HepG2 (cell line): ENCODE measurements around the gene TAS2R19. TPM values are rescaled to one million over a fixed set of nuclear protein-coding genes. Genes with fewer than 3 reads are reported as not detected.
A peak's percentile ranks its signal among the peaks of the same experiment; 100 is the strongest.

Experiments
- ESRRA ChIP-seq: sonication (generic); formaldehyde crosslinking; IDR thresholded peaks from 2 replicates; pipeline ENCODE4 v1.5.1; 2020; ENCODE audit warnings: mild to moderate bottlenecking, low read depth, missing genetic modification reagents
- ETV5 ChIP-seq: IDR thresholded peaks from 2 replicates; pipeline ENCODE4 v1.6.1; 2018; ENCODE audit warnings: missing biosample characterization, missing genetic modification reagents, inconsistent platforms, borderline replicate concordance
- FOXP1 ChIP-seq, 2 experiments: fragments of 450-650 bp in 1 of 2; IDR thresholded peaks; 2 replicates each; pipeline ENCODE4 v1.6.1; 2017 to 2018; ENCODE audit warnings: antibody characterized with exemption in 1 of 2
- FOXP4 ChIP-seq: sonication (generic); formaldehyde crosslinking; IDR thresholded peaks from 2 replicates; pipeline ENCODE4 v1.4.0; 2020; ENCODE audit warnings: missing genetic modification reagents
- GABPA ChIP-seq, 2 experiments: IDR thresholded peaks; 2 replicates each; pipeline ENCODE4 v1.6.1; 2011 to 2016; ENCODE audit warnings: low read depth in 2 of 2, low read length in 1 of 2, missing biosample characterization in 1 of 2, missing genetic modification characterization in 1 of 2
- GFI1 ChIP-seq: sonication (generic); formaldehyde crosslinking; IDR thresholded peaks from 2 replicates; pipeline ENCODE4 v1.5.0; 2020; ENCODE audit warnings: missing genetic modification reagents, mild to moderate bottlenecking, borderline replicate concordance
- MED1 ChIP-seq: sonication (generic); formaldehyde crosslinking; IDR thresholded peaks from 2 replicates; pipeline ENCODE4 v1.4.0; 2020; ENCODE audit warnings: missing genetic modification reagents
- NFKB2 ChIP-seq: sonication (generic); formaldehyde crosslinking; IDR thresholded peaks from 2 replicates; pipeline ENCODE4 v1.4.0; 2020; ENCODE audit warnings: missing genetic modification reagents, borderline replicate concordance
- PAXIP1 ChIP-seq: sonication (generic); formaldehyde crosslinking; conservative IDR thresholded peaks from 2 replicates; pipeline ENCODE4 v1.4.0; 2020; ENCODE audit warnings: mild to moderate bottlenecking, missing genetic modification reagents, moderate library complexity
- POGZ ChIP-seq: sonication (generic); formaldehyde crosslinking; IDR thresholded peaks from 2 replicates; pipeline ENCODE4 v1.4.0; 2020; ENCODE audit warnings: mild to moderate bottlenecking, missing genetic modification reagents
- SIX1 ChIP-seq: sonication (generic); formaldehyde crosslinking; IDR thresholded peaks from 2 replicates; pipeline ENCODE4 v1.4.0; 2020; ENCODE audit warnings: missing genetic modification reagents, borderline replicate concordance
- SOX5 ChIP-seq: IDR thresholded peaks from 2 replicates; pipeline ENCODE4 v1.6.1; 2016; ENCODE audit warnings: borderline replicate concordance
- ZMYM4 ChIP-seq: sonication (generic); formaldehyde crosslinking; IDR thresholded peaks from 2 replicates; pipeline ENCODE4 v1.8.1; 2023; ENCODE audit warnings: mild to moderate bottlenecking, missing genetic modification reagents
- ZNF644 ChIP-seq: IDR thresholded peaks from 2 replicates; pipeline ENCODE4 v1.6.1; 2016; ENCODE audit warnings: low read depth
- ZNF761 ChIP-seq: sonication (generic); formaldehyde crosslinking; conservative IDR thresholded peaks from 2 replicates; pipeline ENCODE4 v1.4.0; 2020; ENCODE audit warnings: mild to moderate bottlenecking, missing genetic modification reagents
- ZSCAN12 ChIP-seq: sonication (generic); formaldehyde crosslinking; IDR thresholded peaks from 2 replicates; pipeline ENCODE4 v1.9.0; 2021; ENCODE audit warnings: mild to moderate bottlenecking, missing genetic modification reagents
- polyA plus RNA-seq, 8 experiments: library from polyadenylated mRNA; depleted of rRNA in 3 of 8; stranded (reverse) in 7 of 8; unstranded in 1 of 8; fragments of >200 nt; fragmentation: Illumina TruSeq in 4 of 8; extraction: Trizol in 4 of 8; gene quantifications; 2 replicates each; pipeline versions ENCODE4 v1.2.1 to v1.2.3, GENCODE V29; 2011 to 2016; ENCODE audit warnings: low read depth in 4 of 8, missing spikeins in 1 of 8, mixed read lengths in 1 of 8; ENCODE audit not compliant: insufficient read depth in 1 of 8
- total RNA-seq, 5 experiments: library from RNA; depleted of rRNA; stranded (reverse); fragments of >200 nt; fragmentation: Illumina TruSeq; extraction: Trizol; gene quantifications; 2 replicates each; pipeline ENCODE4 v1.2.3, GENCODE V29; 2016; ENCODE audit warnings: low read depth in 1 of 5
- TF ChIP-seq, protein P1 (sequence below): sonication (generic); formaldehyde crosslinking; IDR thresholded peaks from 2 replicates; pipeline ENCODE4 v1.5.0; 2020; ENCODE audit warnings: missing genetic modification reagents
- TF ChIP-seq, protein P2 (sequence below): IDR thresholded peaks from 2 replicates; pipeline ENCODE4 v1.4.0; 2020; ENCODE audit warnings: mild to moderate bottlenecking, missing genetic modification reagents

The TAS2R19 gene
- total and polyA plus RNA-seq, 2 of the 13 experiments (the other 11 are each of a cell fraction or from before 2014, with no cell fraction given), result 0.62 to 5.3 TPM

DNA sequence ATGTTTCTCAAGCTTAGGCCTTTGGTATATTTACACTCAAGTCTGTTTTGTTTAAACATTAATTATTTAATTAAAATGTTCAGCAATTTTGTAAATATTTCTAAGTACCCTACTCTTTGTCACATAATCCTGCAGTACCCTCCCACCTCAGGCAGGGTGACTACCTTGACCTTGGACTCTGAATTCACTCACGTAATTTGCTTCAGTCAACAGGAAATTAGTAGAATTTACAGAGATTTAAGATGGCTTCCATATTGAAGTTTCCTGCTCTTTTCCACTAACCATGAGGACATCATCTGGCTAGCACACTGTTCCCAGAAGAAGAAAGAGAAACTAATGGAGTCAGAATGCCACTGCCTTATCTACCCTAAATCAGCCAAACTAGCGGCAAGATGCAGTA lies 967 bp upstream of the TAS2R19 start (continued):
- TF ChIP-seq FOXP4 (CRISPR knock-in tag) (peak; percentile 34; the same call in 1 of the 2 replicates), SIX1 (CRISPR knock-in tag) (no peak), FOXP1 (IDR thresholded peaks at IDR 0.05) (no peak), FOXP1 (CRISPR knock-in tag; IDR thresholded peaks at IDR 0.05) (peak; percentile 5; the same call in 1 of the 2 replicates), GABPA (IDR thresholded peaks at IDR 0.05; ENCODE audit: low read depth, low read length) (no peak), GABPA (CRISPR knock-in tag; IDR thresholded peaks at IDR 0.05; ENCODE audit: low read depth) (peak; percentile 54), GFI1 (CRISPR knock-in tag) (peak; percentile 60), ZNF761 (CRISPR knock-in tag) (no peak), ZSCAN12 (CRISPR knock-in tag) (no peak), ESRRA (CRISPR knock-in tag) (0 out of 2 replicates have a peak, but pooled peaks have one; percentile 21), NFKB2 (CRISPR knock-in tag) (no peak), ZNF644 (CRISPR knock-in tag) (peak; percentile 17; the same call in 1 of the 2 replicates), ZMYM4 (peak; percentile 75), POGZ (peak; percentile 90), SOX5 (CRISPR knock-in tag) (0 out of 2 replicates have a peak, but pooled peaks have one; percentile 12), ETV5 (peak; percentile 24; the same call in 1 of the 2 replicates), PAXIP1 (0 out of 2 replicates have a peak, but pooled peaks have one; percentile 29), MED1 (CRISPR knock-in tag) (peak; percentile 55)
- TF ChIP-seq, protein P1, sequence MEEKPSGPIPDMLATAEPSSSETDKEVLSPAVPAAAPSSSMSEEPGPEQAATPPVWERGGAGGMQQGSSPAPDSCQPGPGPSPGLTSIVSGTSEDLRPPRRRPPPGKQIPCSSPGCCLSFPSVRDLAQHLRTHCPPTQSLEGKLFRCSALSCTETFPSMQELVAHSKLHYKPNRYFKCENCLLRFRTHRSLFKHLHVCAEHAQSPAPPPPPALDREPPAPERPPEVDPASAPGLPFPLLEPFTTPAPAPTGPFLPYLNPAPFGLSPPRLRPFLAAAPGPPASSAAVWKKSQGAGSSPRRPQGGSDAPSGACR, result no peak
- TF ChIP-seq, protein P2, sequence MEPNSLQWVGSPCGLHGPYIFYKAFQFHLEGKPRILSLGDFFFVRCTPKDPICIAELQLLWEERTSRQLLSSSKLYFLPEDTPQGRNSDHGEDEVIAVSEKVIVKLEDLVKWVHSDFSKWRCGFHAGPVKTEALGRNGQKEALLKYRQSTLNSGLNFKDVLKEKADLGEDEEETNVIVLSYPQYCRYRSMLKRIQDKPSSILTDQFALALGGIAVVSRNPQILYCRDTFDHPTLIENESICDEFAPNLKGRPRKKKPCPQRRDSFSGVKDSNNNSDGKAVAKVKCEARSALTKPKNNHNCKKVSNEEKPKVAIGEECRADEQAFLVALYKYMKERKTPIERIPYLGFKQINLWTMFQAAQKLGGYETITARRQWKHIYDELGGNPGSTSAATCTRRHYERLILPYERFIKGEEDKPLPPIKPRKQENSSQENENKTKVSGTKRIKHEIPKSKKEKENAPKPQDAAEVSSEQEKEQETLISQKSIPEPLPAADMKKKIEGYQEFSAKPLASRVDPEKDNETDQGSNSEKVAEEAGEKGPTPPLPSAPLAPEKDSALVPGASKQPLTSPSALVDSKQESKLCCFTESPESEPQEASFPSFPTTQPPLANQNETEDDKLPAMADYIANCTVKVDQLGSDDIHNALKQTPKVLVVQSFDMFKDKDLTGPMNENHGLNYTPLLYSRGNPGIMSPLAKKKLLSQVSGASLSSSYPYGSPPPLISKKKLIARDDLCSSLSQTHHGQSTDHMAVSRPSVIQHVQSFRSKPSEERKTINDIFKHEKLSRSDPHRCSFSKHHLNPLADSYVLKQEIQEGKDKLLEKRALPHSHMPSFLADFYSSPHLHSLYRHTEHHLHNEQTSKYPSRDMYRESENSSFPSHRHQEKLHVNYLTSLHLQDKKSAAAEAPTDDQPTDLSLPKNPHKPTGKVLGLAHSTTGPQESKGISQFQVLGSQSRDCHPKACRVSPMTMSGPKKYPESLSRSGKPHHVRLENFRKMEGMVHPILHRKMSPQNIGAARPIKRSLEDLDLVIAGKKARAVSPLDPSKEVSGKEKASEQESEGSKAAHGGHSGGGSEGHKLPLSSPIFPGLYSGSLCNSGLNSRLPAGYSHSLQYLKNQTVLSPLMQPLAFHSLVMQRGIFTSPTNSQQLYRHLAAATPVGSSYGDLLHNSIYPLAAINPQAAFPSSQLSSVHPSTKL (CRISPR knock-in tag), result peak; percentile 54; the same call in 1 of the 2 replicates
